K562 (cell line): ENCODE results near the gene EFNA1. TPM values are rescaled to one million over a fixed set of nuclear protein-coding genes. Genes with fewer than 3 reads are reported as not detected.

Source experiments
- BRD4 ChIP-seq: fragments of 200-600 bp; sonication (generic); IDR thresholded peaks from 2 replicates; pipeline ENCODE4 v1.6.1; 2017; ENCODE audit warnings: inconsistent platforms
- CXXC5 ChIP-seq: fragments of 250-450 bp; sonication (Bioruptor Pico); IDR thresholded peaks from 2 replicates; pipeline ENCODE4 v1.8.0; 2022; ENCODE audit warnings: inconsistent platforms, mild to moderate bottlenecking, moderate library complexity
- E2F6 ChIP-seq, 2 experiments: IDR thresholded peaks; 2 replicates each; pipeline ENCODE4 v1.6.1; 2011; ENCODE audit warnings: borderline replicate concordance in 1 of 2, control low read depth in 1 of 2, low read depth in 1 of 2, low read length in 1 of 2, mild to moderate bottlenecking in 1 of 2, mixed read lengths in 1 of 2, moderate library complexity in 1 of 2; ENCODE audit not compliant: insufficient read depth in 1 of 2, insufficient read length in 1 of 2, poor library complexity in 1 of 2, severe bottlenecking in 1 of 2; ENCODE audit errors: extremely low read depth in 1 of 2
- EGR1 ChIP-seq: fragments of 450-650 bp; conservative IDR thresholded peaks from 2 replicates; pipeline ENCODE4 v1.6.1; 2017; ENCODE audit warnings: mild to moderate bottlenecking
- EZH2 ChIP-seq: IDR thresholded peaks from 2 replicates; pipeline ENCODE4 v1.6.1; 2012; ENCODE audit warnings: low read depth, mild to moderate bottlenecking, inconsistent platforms, low read length, borderline replicate concordance
- FOSL1 ChIP-seq: fragments of 200-800 bp; sonication (Bioruptor generic); conservative IDR thresholded peaks from 2 replicates; pipeline ENCODE4 v1.6.1; 2016; ENCODE audit warnings: missing genetic modification characterization, missing compliant biosample characterization
- GTF2E2 ChIP-seq: fragments of 200-800 bp; sonication (Bioruptor generic); IDR thresholded peaks from 2 replicates; pipeline ENCODE4 v1.6.1; 2016; ENCODE audit warnings: missing genetic modification characterization, missing compliant biosample characterization
- HDAC8 ChIP-seq: fragments of 450-650 bp; IDR thresholded peaks from 2 replicates; pipeline ENCODE4 v1.6.1; 2016; ENCODE audit warnings: mild to moderate bottlenecking, missing genetic modification characterization, moderate library complexity, missing compliant biosample characterization
- HMGN3 ChIP-seq: IDR thresholded peaks from 2 replicates; pipeline ENCODE4 v1.6.1; 2011; ENCODE audit warnings: borderline replicate concordance, low read depth, mild to moderate bottlenecking, mixed read lengths, low read length; ENCODE audit not compliant: insufficient read length; ENCODE audit errors: extremely low read depth
- KAT8 ChIP-seq: fragments of 450-650 bp; IDR thresholded peaks from 2 replicates; pipeline ENCODE4 v1.6.1; 2016; ENCODE audit warnings: low read depth, mild to moderate bottlenecking
- L3MBTL2 ChIP-seq: fragments of 450-650 bp; IDR thresholded peaks from 2 replicates; pipeline ENCODE4 v1.6.1; 2016; ENCODE audit warnings: mild to moderate bottlenecking, moderate library complexity
- MBD2 ChIP-seq: sonication (generic); IDR thresholded peaks from 2 replicates; pipeline ENCODE4 v1.6.1; 2016; ENCODE audit warnings: low read depth, borderline replicate concordance
- MEF2D ChIP-seq: conservative IDR thresholded peaks from 2 replicates; pipeline ENCODE4 v1.6.1; 2016; ENCODE audit warnings: low read depth, missing genetic modification characterization, missing compliant biosample characterization
- MYNN ChIP-seq, 2 experiments: sonication (generic); formaldehyde crosslinking in 1 of 2; IDR thresholded peaks; 2 replicates each; pipeline versions ENCODE4 v1.5.0 to v1.6.1; 2016 to 2020; ENCODE audit warnings: antibody characterized with exemption in 1 of 2, missing genetic modification reagents in 1 of 2
- PCBP1 ChIP-seq: fragments of 200-400 bp; formaldehyde crosslinking; IDR thresholded peaks from 2 replicates; pipeline ENCODE4 v1.6.1; 2018; ENCODE audit warnings: mild to moderate bottlenecking, low read depth, low read length; ENCODE audit not compliant: poor library complexity, severe bottlenecking
- POLR3G ChIP-seq: IDR thresholded peaks from 2 replicates; pipeline ENCODE4 v1.6.1; 2011; ENCODE audit not compliant: insufficient read length, insufficient replicate concordance; ENCODE audit errors: extremely low read depth
- RB1 ChIP-seq: fragments of 450-650 bp; IDR thresholded peaks from 2 replicates; pipeline ENCODE4 v1.6.1; 2017; ENCODE audit warnings: low read depth, mild to moderate bottlenecking
- ZBTB17 ChIP-seq: fragments of 450-650 bp; formaldehyde crosslinking; IDR thresholded peaks from 2 replicates; pipeline ENCODE4 v1.4.0; 2020; ENCODE audit warnings: mild to moderate bottlenecking
- ZKSCAN8 ChIP-seq: fragments of 200-800 bp; sonication (Bioruptor generic); IDR thresholded peaks from 2 replicates; pipeline ENCODE4 v1.6.1; 2016; ENCODE audit warnings: missing genetic modification characterization, missing compliant biosample characterization
- ZNF12 ChIP-seq: sonication (generic); formaldehyde crosslinking; IDR thresholded peaks from 2 replicates; pipeline ENCODE4 v1.4.0; 2020; ENCODE audit warnings: mild to moderate bottlenecking, missing genetic modification reagents
- ZNF197 ChIP-seq: fragments of 200-800 bp; sonication (Bioruptor generic); IDR thresholded peaks from 2 replicates; pipeline ENCODE4 v1.6.1; 2016; ENCODE audit warnings: low read depth, missing genetic modification characterization, missing compliant biosample characterization
- ZNF395 ChIP-seq: fragments of 200-800 bp; sonication (Bioruptor generic); IDR thresholded peaks from 2 replicates; pipeline ENCODE4 v1.6.1; 2017; ENCODE audit warnings: missing genetic modification characterization, missing compliant biosample characterization
- ZNF75A ChIP-seq: fragments of 450-650 bp; formaldehyde crosslinking; IDR thresholded peaks from 2 replicates; pipeline ENCODE4 v1.4.0; 2020; ENCODE audit warnings: mild to moderate bottlenecking
- polyA plus RNA-seq, 8 experiments: library from polyadenylated mRNA; depleted of rRNA in 4 of 8; stranded (reverse) in 5 of 8; unstranded in 3 of 8; fragments of >200 nt; fragmentation: Nextera tagmentation in 2 of 8; fragmentation: Illumina TruSeq in 1 of 8; extraction: Ambion mirVana in 2 of 8; extraction: Trizol in 1 of 8; gene quantifications; 2 replicates each; pipeline versions ENCODE4 v1.2.1 to v1.2.3, GENCODE V29; 2011 to 2014; ENCODE audit warnings: inconsistent platforms in 1 of 8, missing spikeins in 1 of 8
- total RNA-seq, 7 experiments: library from RNA; depleted of rRNA in 6 of 7; stranded (reverse); fragments of >200 nt in 6 of 7; fragmentation: Illumina TruSeq in 2 of 7; extraction: Trizol in 2 of 7; gene quantifications; 2 replicates each; pipeline versions ENCODE4 v1.2.1 to v1.2.3, GENCODE V29; 2011 to 2021; ENCODE audit warnings: low replicate concordance in 1 of 7
- TF ChIP-seq, protein P1 (sequence below), 2 experiments: fragments of 450-650 bp in 1 of 2; sonication (generic) in 1 of 2; formaldehyde crosslinking in 1 of 2; IDR thresholded peaks in 1 of 2; conservative IDR thresholded peaks in 1 of 2; 2 replicates each; pipeline versions ENCODE4 v1.6.1 to v1.8.1; 2016 to 2023; ENCODE audit warnings: mild to moderate bottlenecking in 2 of 2, moderate library complexity in 2 of 2, inconsistent platforms in 1 of 2, missing genetic modification reagents in 1 of 2

EFNA1 gene
- total and polyA plus RNA-seq, 9 of the 15 experiments (the other 6 are each of a cell fraction or from before 2014, with no cell fraction given): 2.1 to 9.3 (median 3.0) TPM

- TF ChIP-seq EZH2 (no peak), E2F6 (IDR thresholded peaks at IDR 0.05; ENCODE audit: borderline replicate concordance in 1 of 2, extremely low read depth in 1 of 2, insufficient read depth in 1 of 2, insufficient read length in 1 of 2, low read depth in 1 of 2, low read length in 1 of 2, poor library complexity in 1 of 2, severe bottlenecking in 1 of 2) (peak in 1 of 2 experiments; percentile 86), POLR3G (no peak), MYNN (IDR thresholded peaks at IDR 0.05) (peak; percentile 41; the same call in 1 of the 2 replicates), MYNN (CRISPR knock-in tag; IDR thresholded peaks at IDR 0.05) (no peak), ZKSCAN8 (CRISPR knock-in tag) (no peak), CXXC5 (peak; percentile 67), KAT8 (no peak), L3MBTL2 (peak; percentile 79), ZNF75A (CRISPR knock-in tag) (no peak), PCBP1 (no peak), GTF2E2 (tag) (peak; percentile 89), FOSL1 (tag) (peak; percentile 70), ZNF197 (CRISPR knock-in tag) (peak; percentile 47; the same call in 1 of the 2 replicates), MEF2D (tag) (0 out of 2 replicates have a peak, but pooled peaks have one; percentile 39), ZNF12 (CRISPR knock-in tag) (no peak), HMGN3 (peak; percentile 83), ZBTB17 (CRISPR knock-in tag) (no peak; the same call in 1 of the 2 replicates), BRD4 (peak; percentile 88; the same call in 1 of the 2 replicates), HDAC8 (tag) (peak; percentile 82; the same call in 1 of the 2 replicates), ZNF395 (CRISPR knock-in tag) (no peak), EGR1 (peak; percentile 94), RB1 (0 out of 2 replicates have a peak, but pooled peaks have one; percentile 73), MBD2 (peak; percentile 56)
- TF ChIP-seq, protein P1, sequence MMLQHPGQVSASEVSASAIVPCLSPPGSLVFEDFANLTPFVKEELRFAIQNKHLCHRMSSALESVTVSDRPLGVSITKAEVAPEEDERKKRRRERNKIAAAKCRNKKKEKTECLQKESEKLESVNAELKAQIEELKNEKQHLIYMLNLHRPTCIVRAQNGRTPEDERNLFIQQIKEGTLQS (IDR thresholded peaks at IDR 0.05): peak; percentile 6; the same call in 1 of the 2 replicates
- TF ChIP-seq, protein P1 (CRISPR knock-in tag; conservative IDR thresholded peaks at IDR 0.05): 0 out of 2 replicates have a peak, but pooled peaks have one; percentile 16
These were observed 7.8 kb downstream of the EFNA1 start, which contains the start of gene SLC50A1 (continued) for GRCh38 chr1:155135415-155136028.
